H9 (cell line): Measurements from ENCODE around the gene MBD3L1. TPM values are rescaled to one million over a fixed set of nuclear protein-coding genes. Genes with fewer than 3 reads are reported as not detected.

Source experiments
- DNase-seq: peaks from one replicate; pipeline ENCODE4 v3.0.0-alpha.2; 2017
- H2AFZ ChIP-seq: one replicate; pipeline ENCODE4 v1.6.1; 2013; ENCODE audit warnings: mild to moderate bottlenecking, low read length, control low read depth, moderate library complexity
- H2AK5ac ChIP-seq: 2 replicates; pipeline ENCODE4 v1.6.1; 2013; ENCODE audit warnings: low read length, control low read depth, mixed read lengths; ENCODE audit not compliant: insufficient read length
- H2BK120ac ChIP-seq: one replicate; pipeline ENCODE4 v1.6.1; 2013; ENCODE audit warnings: low read depth, mild to moderate bottlenecking, low read length, control low read depth, inconsistent platforms; ENCODE audit not compliant: poor library complexity, severe bottlenecking
- H2BK12ac ChIP-seq: 2 replicates; pipeline ENCODE4 v1.6.1; 2013; ENCODE audit warnings: low read length, control low read depth, mixed read lengths, low read depth; ENCODE audit not compliant: insufficient read length
- H2BK15ac ChIP-seq: 2 replicates; pipeline ENCODE4 v1.6.1; 2013; ENCODE audit warnings: low read depth, low read length, control low read depth
- H2BK20ac ChIP-seq: one replicate; pipeline ENCODE4 v1.6.1; 2013; ENCODE audit warnings: low read depth, mild to moderate bottlenecking, low read length, control low read depth, inconsistent platforms; ENCODE audit not compliant: poor library complexity, severe bottlenecking
- H2BK5ac ChIP-seq: 2 replicates; pipeline ENCODE4 v1.6.1; 2013; ENCODE audit warnings: low read length, control low read depth, mixed read lengths; ENCODE audit not compliant: insufficient read length
- H3K14ac ChIP-seq: 2 replicates; pipeline ENCODE4 v1.6.1; 2013; ENCODE audit warnings: low read length, control low read depth; ENCODE audit not compliant: insufficient read depth
- H3K18ac ChIP-seq: 2 replicates; pipeline ENCODE4 v1.6.1; 2013; ENCODE audit warnings: low read depth, mild to moderate bottlenecking, mixed read lengths, low read length, control low read depth; ENCODE audit not compliant: insufficient read length
- H3K23ac ChIP-seq: 2 replicates; pipeline ENCODE4 v1.6.1; 2013; ENCODE audit warnings: low read length, control low read depth, mixed read lengths, low read depth; ENCODE audit not compliant: insufficient read length
- H3K23me2 ChIP-seq: 2 replicates; pipeline ENCODE4 v1.6.1; 2013; ENCODE audit warnings: low read depth, mild to moderate bottlenecking, mixed read lengths, low read length, control low read depth; ENCODE audit not compliant: insufficient read length, poor library complexity, severe bottlenecking
- H3K27ac ChIP-seq: 2 replicates; pipeline ENCODE4 v1.5.1; 2013; ENCODE audit warnings: low read length, control low read depth, mixed read lengths, low read depth; ENCODE audit not compliant: insufficient read length
- H3K27me3 ChIP-seq: 2 replicates; pipeline ENCODE4 v1.6.1; 2013; ENCODE audit warnings: low read length, control low read depth, inconsistent platforms; ENCODE audit not compliant: insufficient read depth
- H3K4ac ChIP-seq: 2 replicates; pipeline ENCODE4 v1.6.1; 2013; ENCODE audit warnings: low read depth, mild to moderate bottlenecking, control low read depth, inconsistent platforms, low read length, moderate library complexity
- H3K4me1 ChIP-seq: 2 replicates; pipeline ENCODE4 v1.6.1; 2013; ENCODE audit warnings: low read length, control low read depth, inconsistent platforms; ENCODE audit not compliant: insufficient read depth
- H3K4me2 ChIP-seq: 2 replicates; pipeline ENCODE4 v1.6.1; 2013; ENCODE audit warnings: low read length, control low read depth, mixed read lengths; ENCODE audit not compliant: insufficient read length, insufficient read depth
- H3K56ac ChIP-seq: 2 replicates; pipeline ENCODE4 v1.6.1; 2013; ENCODE audit warnings: low read depth, mild to moderate bottlenecking, mixed read lengths, low read length, control low read depth; ENCODE audit not compliant: insufficient read length
- H3K79me1 ChIP-seq: 2 replicates; pipeline ENCODE4 v1.6.1; 2013; ENCODE audit warnings: low read depth, mild to moderate bottlenecking, moderate library complexity, low read length, control low read depth, inconsistent platforms; ENCODE audit not compliant: insufficient read depth, poor library complexity, severe bottlenecking
- H3K79me2 ChIP-seq: 2 replicates; pipeline ENCODE4 v1.6.1; 2013; ENCODE audit warnings: low read length, control low read depth, inconsistent platforms; ENCODE audit not compliant: insufficient read depth
- H3K9ac ChIP-seq: 2 replicates; pipeline ENCODE4 v1.6.1; 2013; ENCODE audit warnings: low read length, control low read depth, mixed read lengths; ENCODE audit not compliant: insufficient read length; ENCODE audit errors: extremely low read depth
- H3K9me3 ChIP-seq: one replicate; pipeline ENCODE4 v1.6.1; 2013; ENCODE audit warnings: low read depth, low read length, inconsistent platforms; ENCODE audit not compliant: control insufficient read depth
- H3T11ph ChIP-seq: one replicate; pipeline ENCODE4 v1.6.1; 2013; ENCODE audit warnings: mild to moderate bottlenecking, low read length, control low read depth, inconsistent platforms
- H4K20me1 ChIP-seq: one replicate; pipeline ENCODE4 v1.6.1; 2013; ENCODE audit not compliant: control insufficient read depth, insufficient read length, insufficient read depth
- H4K5ac ChIP-seq: 2 replicates; pipeline ENCODE4 v1.6.1; 2013; ENCODE audit warnings: low read depth, mild to moderate bottlenecking, mixed read lengths, low read length, control low read depth; ENCODE audit not compliant: insufficient read length
- H4K8ac ChIP-seq: replicated peaks from 2 replicates; pipeline ENCODE4 v1.6.1; 2013; ENCODE audit warnings: low read length, control low read depth, mixed read lengths, low read depth; ENCODE audit not compliant: insufficient read length
- H4K91ac ChIP-seq: 2 replicates; pipeline ENCODE4 v1.6.1; 2013; ENCODE audit warnings: low read depth, mild to moderate bottlenecking, moderate library complexity, mixed read lengths, low read length, control low read depth; ENCODE audit not compliant: insufficient read length
- H3K27ac Mint-ChIP-seq, 3 experiments: 2 replicates in 2 of 3; 3 replicates in 1 of 3; pipeline ENCODE4 v1.8.0; 2020 to 2021; ENCODE audit warnings: mixed read lengths in 3 of 3, mild to moderate bottlenecking in 1 of 3, moderate library complexity in 1 of 3
- H3K27me3 Mint-ChIP-seq: 2 replicates; pipeline ENCODE4 v1.8.0; 2021; ENCODE audit warnings: low read depth, mild to moderate bottlenecking, moderate library complexity, mixed read lengths
- H3K36me3 Mint-ChIP-seq, 3 experiments: 2 replicates in 2 of 3; 3 replicates in 1 of 3; pipeline ENCODE4 v1.8.0; 2020 to 2021; ENCODE audit warnings: low read depth in 3 of 3, mixed read lengths in 3 of 3; ENCODE audit not compliant: insufficient read depth in 1 of 3
- H3K4me1 Mint-ChIP-seq, 2 experiments: 2 replicates each; pipeline ENCODE4 v1.8.0; 2020; ENCODE audit warnings: mixed read lengths in 2 of 2
- H3K4me3 Mint-ChIP-seq, 2 experiments: 2 replicates in 1 of 2; 3 replicates in 1 of 2; pipeline ENCODE4 v1.8.0; 2020 to 2021; ENCODE audit warnings: mild to moderate bottlenecking in 2 of 2, mixed read lengths in 2 of 2, moderate library complexity in 1 of 2
- H3K9me3 Mint-ChIP-seq, 2 experiments: 2 replicates in 1 of 2; 3 replicates in 1 of 2; pipeline ENCODE4 v1.8.0; 2020; ENCODE audit warnings: mild to moderate bottlenecking in 2 of 2, mixed read lengths in 2 of 2, moderate library complexity in 1 of 2
- CTCF ChIP-seq: fragments of 200-600 bp; sonication (generic); conservative IDR thresholded peaks from 3 replicates; pipeline ENCODE4 v1.8.0; 2021; ENCODE audit warnings: antibody characterized with exemption, mild to moderate bottlenecking
- total RNA-seq: library from RNA; stranded (reverse); gene quantifications from 2 replicates; pipeline ENCODE4 v1.2.1, GENCODE V29; 2021

The MBD3L1 gene
- total RNA-seq, 1 experiment from 2014 or later, result not detected

- no peak for DNase-seq
- Mint-ChIP-seq H3K27me3 (no peaks in the 10 kb centered on the region; the same call in none of the 2 replicates), H3K36me3 (peaks cover 70 to 76% (median 71%) of the 10 kb centered on the region in 3 experiments), H3K4me1 (peaks cover 5 to 6% of the 10 kb centered on the region in 2 experiments; a peak in 3 of 4 replicates), H3K4me3 (no peak overlapping the region), H3K9me3 (peaks cover 43 to 53% of the 10 kb centered on the region in 2 experiments), H3K27ac (no peak overlapping the region)
- H3K79me1 ChIP-seq, result no peaks in the 10 kb centered on the region
- no peak overlapping the region for H3K4ac ChIP-seq
- no peak overlapping the region for H3K4me2 ChIP-seq
- H4K91ac ChIP-seq, result no peak overlapping the region
- no peak overlapping the region for H2AK5ac ChIP-seq
- H2AFZ ChIP-seq, result no peak overlapping the region
- no peak overlapping the region for H4K5ac ChIP-seq
- H3K18ac ChIP-seq, result no peak overlapping the region
- H4K8ac ChIP-seq, result no peak overlapping the region
- H2BK12ac ChIP-seq, result no peak overlapping the region
- H3K14ac ChIP-seq, result no peak overlapping the region
- H2BK20ac ChIP-seq, result no peak overlapping the region
- TF ChIP-seq CTCF, result no peak
- H3T11ph ChIP-seq, result no peak overlapping the region
- no peak overlapping the region for H3K9ac ChIP-seq
- no peak overlapping the region for H2BK120ac ChIP-seq
- H3K27me3 ChIP-seq, result no peaks in the 10 kb centered on the region
- no peak overlapping the region for H3K27ac ChIP-seq
- no peak overlapping the region for H3K56ac ChIP-seq
- H3K23me2 ChIP-seq, result peaks cover 4% of the 10 kb centered on the region
- no peak overlapping the region for H3K23ac ChIP-seq
- H3K4me1 ChIP-seq, result no peaks in the 10 kb centered on the region
- H4K20me1 ChIP-seq, result no peaks in the 10 kb centered on the region
- H2BK5ac ChIP-seq, result no peak overlapping the region
- peaks cover 7% of the 10 kb centered on the region for H3K9me3 ChIP-seq
- no peak overlapping the region for H2BK15ac ChIP-seq
- no peaks in the 10 kb centered on the region for H3K79me2 ChIP-seq
These were observed 4.9 kb upstream of the MBD3L1 start for GRCh38 chr19:8827277-8827676.
